Mononuclear cell (primary cell): ENCODE measurements around the gene GSTM2. TPM values are rescaled to one million over a fixed set of nuclear protein-coding genes. Genes with fewer than 3 reads are reported as not detected.
"Not testable (repeated sequence)": the region's sequence is repeated elsewhere in the genome, so short reads cannot be mapped to it uniquely, and the experiment has no call there.

Source experiments
- H3K27me3 ChIP-seq: 2 replicates; pipeline ENCODE4 v1.6.0; 2011; ENCODE audit warnings: low read length, control low read depth; ENCODE audit not compliant: insufficient read depth
- H3K4me1 ChIP-seq: 2 replicates; pipeline ENCODE4 v1.5.1; 2011; ENCODE audit warnings: mild to moderate bottlenecking, low read length, control low read depth; ENCODE audit not compliant: insufficient read depth
- H3K4me3 ChIP-seq: 2 replicates; pipeline ENCODE4 v1.5.1; 2011; ENCODE audit warnings: mild to moderate bottlenecking, low read length, moderate library complexity
- H3K9me3 ChIP-seq: 2 replicates; pipeline ENCODE4 v1.5.1; 2011; ENCODE audit warnings: low read depth, mild to moderate bottlenecking, control low read depth, low read length
- total RNA-seq: library from RNA; depleted of rRNA; stranded (reverse); fragments of >200 nt; gene quantifications from one replicate; pipeline ENCODE4 v1.2.3, GENCODE V29; 2012

GSTM2 gene
- total RNA-seq, 1 donor = 16.1 TPM

- H3K4me3 ChIP-seq = no peak overlapping the region
- no peaks in the 10 kb centered on the region for H3K27me3 ChIP-seq
- H3K9me3 ChIP-seq = no peaks in the 10 kb centered on the region
- no peaks in the 10 kb centered on the region for H3K4me1 ChIP-seq
Observed at GRCh38 chr1:109704173-109704572, 36.3 kb downstream of the GSTM2 start.

- Histone ChIP-seq H3K4me3 (no peak overlapping the region), H3K4me1 (no peaks in the 10 kb centered on the region), H3K27me3 (no peaks in the 10 kb centered on the region), H3K9me3 (no peaks in the 10 kb centered on the region)
Observed at GRCh38 chr1:109705411-109705810, 37.6 kb downstream of the GSTM2 start.

- H3K4me3 ChIP-seq, H3K9me3 ChIP-seq, H3K4me1 ChIP-seq, H3K27me3 ChIP-seq: not testable (repeated sequence)
Observed at GRCh38 chr1:109708949-109709348, 41.1 kb downstream of the GSTM2 start.

- H3K4me1 ChIP-seq, H3K27me3 ChIP-seq, H3K9me3 ChIP-seq, H3K4me3 ChIP-seq: not testable (repeated sequence)
Observed at GRCh38 chr1:109709822-109710221, 42.0 kb downstream of the GSTM2 start.

GRCh38 chr1:109711593-109712320, 43.9 kb downstream of the GSTM2 start, which contains the start of gene GSTM5:
Gene GSTM5, plus strand, starts transcription at chr1:109712251. Its CDS starts 62 bp downstream, at chr1:109712313.
- not testable (repeated sequence) for H3K4me3 ChIP-seq, H3K9me3 ChIP-seq, H3K4me1 ChIP-seq, H3K27me3 ChIP-seq

GRCh38 chr1:109712321-109712864, 44.5 kb downstream of the GSTM2 start:
- no peaks in the 10 kb centered on the region for H3K27me3 ChIP-seq
- no peak overlapping the region for H3K4me3 ChIP-seq
- no peaks in the 10 kb centered on the region for H3K4me1 ChIP-seq
- H3K9me3 ChIP-seq = no peaks in the 10 kb centered on the region

GRCh38 chr1:109713636-109714035, 45.8 kb downstream of the GSTM2 start:
- H3K4me3 ChIP-seq = no peak overlapping the region
- no peaks in the 10 kb centered on the region for H3K27me3 ChIP-seq
- H3K4me1 ChIP-seq = no peaks in the 10 kb centered on the region
- no peaks in the 10 kb centered on the region for H3K9me3 ChIP-seq

GRCh38 chr1:109714661-109715372, 47.0 kb downstream of the GSTM2 start:
- Histone ChIP-seq H3K27me3 (no peaks in the 10 kb centered on the region), H3K4me3 (no peak overlapping the region), H3K4me1 (no peaks in the 10 kb centered on the region), H3K9me3 (no peaks in the 10 kb centered on the region)

- H3K4me1 ChIP-seq = no peaks in the 10 kb centered on the region
- H3K4me3 ChIP-seq = no peak overlapping the region
- H3K9me3 ChIP-seq = no peaks in the 10 kb centered on the region
- no peaks in the 10 kb centered on the region for H3K27me3 ChIP-seq
Observed at GRCh38 chr1:109716121-109716520, 48.3 kb downstream of the GSTM2 start.

- Histone ChIP-seq H3K4me3 (no peak overlapping the region), H3K9me3 (no peaks in the 10 kb centered on the region), H3K27me3 (no peaks in the 10 kb centered on the region), H3K4me1 (no peaks in the 10 kb centered on the region)
Observed at GRCh38 chr1:109716570-109717090, 48.8 kb downstream of the GSTM2 start.

GRCh38 chr1:109717729-109718128, 49.9 kb downstream of the GSTM2 start:
- Histone ChIP-seq H3K4me3 (no peak overlapping the region), H3K4me1 (no peaks in the 10 kb centered on the region), H3K27me3 (no peaks in the 10 kb centered on the region), H3K9me3 (no peaks in the 10 kb centered on the region)

- Histone ChIP-seq H3K27me3 (no peaks in the 10 kb centered on the region), H3K4me1 (no peaks in the 10 kb centered on the region), H3K9me3 (no peaks in the 10 kb centered on the region), H3K4me3 (no peak overlapping the region)
Observed at GRCh38 chr1:109718495-109718894, 50.6 kb downstream of the GSTM2 start.

GRCh38 chr1:109719337-109719837, 51.5 kb downstream of the GSTM2 start:
- Histone ChIP-seq H3K4me1 (no peaks in the 10 kb centered on the region), H3K27me3 (no peaks in the 10 kb centered on the region), H3K9me3 (no peaks in the 10 kb centered on the region), H3K4me3 (no peak overlapping the region)

- Histone ChIP-seq H3K4me3 (no peak overlapping the region), H3K9me3 (no peaks in the 10 kb centered on the region), H3K4me1 (no peaks in the 10 kb centered on the region)
Observed at GRCh38 chr1:109721042-109721441, 53.2 kb downstream of the GSTM2 start.

GRCh38 chr1:109721971-109722370, 54.1 kb downstream of the GSTM2 start:
- H3K4me3 ChIP-seq = no peak overlapping the region

More at GRCh38 chr1:109721042-109721441, 53.2 kb downstream of the GSTM2 start:
- H3K27me3 ChIP-seq = no peaks in the 10 kb centered on the region

More at GRCh38 chr1:109721971-109722370, 54.1 kb downstream of the GSTM2 start:
- no peaks in the 10 kb centered on the region for H3K9me3 ChIP-seq
- no peaks in the 10 kb centered on the region for H3K4me1 ChIP-seq
- H3K27me3 ChIP-seq = no peaks in the 10 kb centered on the region
